ENCODE measurements around the gene GID4.

Gene GID4

GRCh38 chr17:18045691-18046350, 6.6 kb downstream of the GID4 start:
- DNase-seq, result no peak

- DNase-seq, result no peak
These were observed 16.4 kb downstream of the GID4 start for GRCh38 chr17:18055597-18055996.

- DNase-seq, result no peak
These were observed 17.0 kb downstream of the GID4 start for GRCh38 chr17:18056214-18056613.

GRCh38 chr17:18059283-18059682, 20.1 kb downstream of the GID4 start:
- no peak for DNase-seq

- DNase-seq, result no peak
These were observed 24.8 kb downstream of the GID4 start for GRCh38 chr17:18064053-18064452.

GRCh38 chr17:18065546-18065945, 26.3 kb downstream of the GID4 start:
- DNase-seq, result no peak

- DNase-seq, result no peak
These were observed 27.7 kb downstream of the GID4 start for GRCh38 chr17:18066866-18067265.

- no peak for DNase-seq
These were observed 29.9 kb downstream of the GID4 start for GRCh38 chr17:18069101-18069500.

GRCh38 chr17:18070861-18071340, 31.7 kb downstream of the GID4 start:
- no peak for DNase-seq

GRCh38 chr17:18071751-18072150, 32.5 kb downstream of the GID4 start:
- DNase-seq, result no peak

GRCh38 chr17:18074566-18075272, 35.5 kb downstream of the GID4 start:
- DNase-seq, result no peak

- DNase-seq, result no peak
These were observed 37.7 kb downstream of the GID4 start for GRCh38 chr17:18076936-18077335.

GRCh38 chr17:18079543-18079942, 40.3 kb downstream of the GID4 start:
- DNase-seq, result no peak

GRCh38 chr17:18084256-18084655, 45.0 kb downstream of the GID4 start:
- no peak for DNase-seq

GRCh38 chr17:18087610-18088491, 48.6 kb downstream of the GID4 start, which contains the start of gene DRG2:
TSS of gene DRG2 (plus strand) at chr17:18087948. CDS start at chr17:18088024, 76 bp downstream.
- DNase-seq, result peak; percentile 81 to 87

GRCh38 chr17:18089613-18090012, 50.4 kb downstream of the GID4 start:
- DNase-seq, result no peak

GRCh38 chr17:18093616-18094408, 54.6 kb downstream of the GID4 start:
- no peak for DNase-seq

GRCh38 chr17:18094409-18094807, 55.2 kb downstream of the GID4 start:
- DNase-seq, result no peak

GRCh38 chr17:18099516-18099915, 60.3 kb downstream of the GID4 start:
- DNase-seq, result no peak

- DNase-seq, result no peak
These were observed 61.4 kb downstream of the GID4 start for GRCh38 chr17:18100616-18101015.

GRCh38 chr17:18101828-18102227, 62.6 kb downstream of the GID4 start:
- DNase-seq, result no peak

- no peak for DNase-seq
These were observed 63.4 kb downstream of the GID4 start for GRCh38 chr17:18102640-18103039.

GRCh38 chr17:18105027-18105426, 65.8 kb downstream of the GID4 start:
- no peak for DNase-seq

All from stimulated activated CD4-positive, alpha-beta T cell treated with anti-CD3 and anti-CD28 coated beads, Interleukin-4, amount 100 ng/mL, for 4 hours (primary cell).